Left renal pelvis (tissue), 4 donors: Measurements from ENCODE around the gene ROGDI. TPM values are rescaled to one million over a fixed set of nuclear protein-coding genes. Genes with fewer than 3 reads are reported as not detected.
"Not testable (repeated sequence)": the region's sequence is repeated elsewhere in the genome, so short reads cannot be mapped to it uniquely, and the experiment has no call there.

ENCODE experiments used
- DNase-seq, 4 donors: peaks; one replicate each; pipeline ENCODE4 v3.0.0-alpha.2; 2013; ENCODE audit warnings: low read depth in 4 of 4, low spot score in 3 of 4
- polyA plus RNA-seq, 4 donors: library from polyadenylated mRNA; unstranded; fragments of 120-200 nt; gene quantifications; one replicate each; pipeline ENCODE4 v1.2.1, GENCODE V29; 2013; ENCODE audit not compliant: insufficient read length in 4 of 4

ROGDI gene
- polyA plus RNA-seq, 4 donors, result 33.8 to 46.5 (median 37.3) TPM

DNA sequence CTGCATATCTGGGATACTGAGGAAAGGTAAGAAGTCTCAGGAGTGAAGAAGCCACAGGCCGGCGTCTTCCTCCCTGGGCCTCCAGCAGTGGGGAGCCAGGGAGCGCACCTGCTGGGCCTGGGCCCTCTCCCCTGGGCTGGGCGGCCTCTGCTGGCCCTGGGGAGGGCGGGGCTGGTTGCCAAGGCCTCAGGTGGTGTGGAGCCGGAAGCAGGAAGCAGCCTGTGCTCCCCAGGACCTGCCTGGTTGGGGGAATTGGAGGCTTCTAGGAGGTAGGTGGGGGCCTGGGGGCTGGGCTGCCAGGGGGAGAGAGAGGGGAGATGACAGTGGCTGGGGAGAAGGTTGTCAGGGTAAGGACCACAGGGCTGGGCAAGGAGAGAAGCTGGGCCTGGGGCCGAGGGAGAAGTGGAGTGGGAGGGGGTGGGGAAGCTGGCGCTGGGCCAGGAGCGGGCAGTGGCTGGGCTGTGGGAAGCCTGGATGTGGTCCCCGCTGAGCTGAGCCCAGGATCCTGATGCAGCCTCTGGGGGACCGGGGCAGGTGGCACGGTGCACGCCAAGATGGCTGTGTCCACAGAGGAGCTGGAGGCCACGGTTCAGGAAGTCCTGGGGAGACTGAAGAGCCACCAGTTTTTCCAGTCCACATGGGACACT is 7.1 kb downstream of the ROGDI start, which contains the start of gene SMIM22:
Gene SMIM22, plus strand, starts transcription at position 189 of the 647 bp plus-strand sequence. Its CDS starts 366 bp downstream, at position 555.
- no peak for DNase-seq

DNA sequence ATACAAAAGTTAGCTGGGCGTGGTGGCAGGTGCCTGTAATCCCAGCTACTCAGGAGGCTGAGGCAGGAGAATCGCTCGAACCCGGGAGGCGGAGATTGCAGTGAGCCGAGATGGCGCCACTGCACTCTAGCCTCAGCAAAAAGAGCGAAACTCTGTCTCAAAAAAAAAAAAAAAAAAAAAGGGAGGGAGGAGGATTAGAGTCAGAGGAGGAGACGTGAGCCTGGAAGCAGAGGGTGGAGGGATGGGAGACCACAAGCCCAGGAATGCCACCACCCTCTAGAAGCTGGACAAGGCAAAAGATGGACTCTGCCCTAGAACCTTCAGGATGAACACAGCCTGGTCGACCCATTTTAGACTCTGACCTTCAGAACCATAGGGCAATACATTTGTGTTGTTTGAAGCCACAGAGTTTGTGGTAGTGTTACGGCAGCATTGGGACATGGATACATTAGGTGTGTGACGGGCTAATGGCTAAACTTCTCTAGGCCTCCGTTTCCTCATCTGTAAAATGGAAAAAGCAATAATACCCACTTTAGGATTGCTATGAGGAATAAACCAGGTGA is 9.4 kb downstream of the ROGDI start:
- no peak for DNase-seq

- no peak for DNase-seq
Measured at GRCh38 chr16:4790871-4791270, 11.6 kb downstream of the ROGDI start.

- no peak for DNase-seq
Measured at GRCh38 chr16:4790261-4790660, 12.2 kb downstream of the ROGDI start.

DNA sequence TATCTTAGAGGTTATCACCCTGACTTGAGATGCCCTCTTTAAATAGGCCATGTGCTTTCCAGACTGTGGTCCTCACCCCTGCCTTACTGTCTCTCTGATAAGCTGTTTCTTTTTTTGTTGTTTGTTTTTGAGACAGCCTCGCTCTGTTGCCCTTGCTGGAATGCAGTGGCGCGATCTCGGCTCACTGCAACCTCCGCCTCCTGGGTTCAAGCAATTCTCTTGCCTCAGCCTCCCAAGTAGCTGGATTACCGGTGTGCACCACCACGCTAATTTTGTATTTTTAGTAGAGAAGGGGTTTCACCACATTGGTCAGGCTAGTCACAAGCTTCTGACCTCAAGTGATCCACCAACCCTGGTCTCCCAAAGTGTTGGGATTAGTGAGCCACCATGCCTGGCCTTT is 13.5 kb downstream of the ROGDI start:
- DNase-seq, result no peak

GRCh38 chr16:4788489-4788889 is 13.9 kb downstream of the ROGDI start:
- DNase-seq, result no peak

- DNase-seq, result no peak
Measured at GRCh38 chr16:4787627-4788482, 14.6 kb downstream of the ROGDI start, which contains the start of gene SEPTIN12. Gene SEPTIN12, minus strand, starts transcription at chr16:4788345. Its CDS starts 700 bp downstream, at chr16:4787645.

- DNase-seq, result no peak
Measured at GRCh38 chr16:4787068-4787467, 15.4 kb downstream of the ROGDI start.

DNA sequence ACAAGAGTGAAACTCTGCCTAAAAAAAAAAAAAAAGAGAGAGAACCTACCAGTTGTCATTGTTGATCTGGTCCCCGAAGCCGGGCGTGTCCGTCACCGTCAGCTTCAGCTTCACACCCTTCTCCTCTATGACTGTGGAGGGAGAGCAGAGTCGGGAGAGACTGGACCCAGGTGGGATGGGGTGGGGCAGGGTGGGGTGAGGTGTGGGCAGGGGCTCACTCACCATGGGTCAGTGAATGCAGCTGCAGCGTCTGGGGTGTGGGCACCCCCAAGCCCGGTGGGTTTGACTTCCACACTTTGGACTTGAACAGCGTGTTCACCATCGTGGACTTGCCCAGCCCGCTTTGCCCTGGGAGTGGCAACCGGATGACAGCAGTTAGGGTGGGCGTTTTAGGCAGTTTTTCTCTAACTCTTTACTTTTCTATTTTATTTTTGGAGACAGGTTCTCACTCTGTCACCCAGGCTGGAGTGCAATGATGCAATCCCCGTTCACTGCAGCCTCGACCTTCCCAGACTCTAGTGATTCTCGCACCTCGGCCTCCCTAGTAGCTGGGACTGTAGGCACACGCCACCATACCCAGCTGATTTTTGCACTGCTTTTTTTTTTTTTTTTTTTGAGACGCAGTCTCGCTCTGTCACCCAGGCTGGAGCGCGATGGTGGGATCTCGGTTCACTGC is 16.5 kb downstream of the ROGDI start:
- DNase-seq, result no peak

DNA sequence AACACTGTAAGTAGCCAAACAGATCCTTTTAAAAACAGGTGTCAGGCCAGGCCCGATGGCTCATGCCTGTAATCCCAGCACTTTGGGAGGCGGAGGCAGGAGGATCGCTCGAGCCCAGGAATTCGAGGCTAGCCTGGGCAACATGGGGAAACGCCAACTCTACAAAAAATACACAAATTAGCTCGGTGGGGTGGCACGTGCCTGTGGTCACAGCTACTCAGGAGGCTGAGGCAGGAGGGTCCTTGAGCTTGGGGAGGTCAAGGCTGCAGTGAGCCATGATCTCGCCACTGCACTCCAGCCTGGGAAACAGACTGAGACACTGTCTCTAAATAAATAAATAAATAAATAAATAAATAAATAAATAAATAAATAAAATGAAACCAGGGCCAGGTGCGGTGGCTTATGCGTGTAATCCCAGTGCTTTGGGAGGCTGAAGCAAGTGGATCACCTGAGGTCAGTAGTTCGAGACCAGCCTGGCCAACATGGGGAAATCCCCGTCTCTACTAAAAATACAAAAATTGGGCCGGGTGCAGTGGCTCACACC is 17.9 kb downstream of the ROGDI start:
- DNase-seq, result not testable (repeated sequence)

- no peak for DNase-seq
Measured at GRCh38 chr16:4783951-4784336, 18.5 kb downstream of the ROGDI start.

DNA sequence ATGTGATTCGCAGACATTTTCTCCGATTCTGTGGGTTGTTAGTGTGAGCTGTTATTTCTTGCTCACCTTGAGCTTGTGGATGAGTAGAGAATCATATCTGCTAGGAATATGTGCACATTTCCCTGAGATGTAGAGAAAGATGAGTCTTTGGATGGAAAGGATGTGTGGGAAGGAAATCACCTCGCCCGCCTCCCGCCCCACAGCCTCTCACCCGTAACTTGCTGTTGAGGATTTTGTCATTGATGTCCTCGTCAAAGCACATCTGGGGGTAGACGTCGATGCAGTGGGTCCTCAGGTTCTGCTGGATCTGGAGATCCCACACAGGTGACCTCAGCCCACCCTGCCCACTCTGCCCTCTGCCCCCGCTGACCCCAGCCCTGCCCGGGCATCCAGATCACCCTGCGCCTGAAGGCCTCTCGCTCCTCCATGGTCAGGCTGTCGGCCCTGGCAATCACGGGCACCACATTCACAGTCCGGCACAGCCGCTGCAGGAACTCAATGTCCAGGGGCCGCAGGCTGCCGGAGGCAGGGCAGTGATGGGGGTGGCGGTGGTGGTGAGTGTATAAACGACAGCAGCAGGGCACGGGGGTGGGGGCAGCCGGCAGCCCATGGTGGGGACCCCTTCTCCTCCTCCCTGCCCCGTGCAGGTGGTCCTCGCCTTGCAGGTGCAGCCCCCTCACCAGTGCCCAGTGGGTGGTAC is 19.0 kb downstream of the ROGDI start:
- DNase-seq, result no peak

GRCh38 chr16:4780235-4780634 is 22.2 kb downstream of the ROGDI start:
- DNase-seq, result no peak

DNA sequence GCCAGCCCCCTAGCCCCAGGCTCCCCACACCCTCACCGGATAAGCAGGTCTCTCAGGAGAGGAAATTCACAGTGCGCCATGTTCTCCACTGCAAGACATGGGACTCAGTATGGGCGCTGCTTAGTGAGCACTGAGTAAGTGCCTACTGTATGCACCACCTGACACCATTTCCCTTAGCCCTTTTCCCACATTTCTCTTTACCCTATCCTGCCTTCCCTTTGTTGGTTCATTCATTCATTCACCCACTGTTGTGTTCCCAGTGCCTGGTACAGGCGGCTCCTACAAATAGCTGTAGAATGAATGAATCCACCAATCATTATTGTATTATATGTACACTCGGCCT is 24.4 kb downstream of the ROGDI start:
- no peak for DNase-seq

GRCh38 chr16:4777339-4778049 is 24.9 kb downstream of the ROGDI start:
- no peak for DNase-seq

- no peak for DNase-seq
Measured at GRCh38 chr16:4776141-4776705, 26.2 kb downstream of the ROGDI start.

DNA sequence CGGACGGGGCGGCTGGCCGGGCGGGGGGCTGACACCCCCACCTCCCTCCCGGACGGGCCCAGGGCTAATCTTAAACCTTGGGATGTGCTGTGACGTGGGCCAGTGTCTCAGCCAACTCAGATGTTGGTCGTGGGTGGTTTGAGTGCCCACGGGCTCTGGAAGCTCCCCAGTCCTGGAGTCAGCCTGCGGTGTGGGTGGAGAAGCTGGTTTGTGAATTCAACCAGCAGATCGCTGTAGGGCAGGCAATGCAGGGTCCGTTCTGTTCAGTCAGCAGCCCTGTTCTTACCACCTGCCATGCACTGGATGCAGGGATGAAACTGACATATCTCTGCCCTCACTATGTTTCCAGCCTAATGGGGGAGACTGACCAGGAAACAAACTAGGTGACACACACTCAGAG is 27.4 kb downstream of the ROGDI start:
- DNase-seq, result no peak

- DNase-seq, result no peak
Measured at GRCh38 chr16:4772351-4772750, 30.1 kb downstream of the ROGDI start.

DNA sequence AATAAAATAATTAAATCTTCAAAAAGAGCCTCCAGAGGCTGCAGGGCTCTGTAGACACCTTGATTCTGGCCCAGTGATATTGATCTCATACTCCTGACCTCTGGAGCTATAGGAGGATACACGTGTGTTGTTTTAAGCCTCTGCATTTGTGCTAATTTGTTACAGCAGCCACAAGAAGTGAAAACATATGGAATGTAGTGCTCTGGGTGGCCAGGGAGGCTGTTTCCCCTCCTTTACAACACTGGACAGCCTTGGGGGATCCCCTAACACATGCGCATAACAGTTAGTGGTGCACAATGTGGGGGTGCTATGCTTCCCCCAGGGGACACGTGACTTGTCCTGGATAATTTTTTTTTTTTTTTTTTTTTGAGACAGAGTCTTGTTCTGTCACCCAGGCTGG is 30.8 kb downstream of the ROGDI start:
- no peak for DNase-seq
